SK-N-MC (cell line): Measurements from ENCODE around the gene DNAH12.

Source experiments
- EZH2 ChIP-seq: fragments of 200-600 bp; sonication (generic); IDR thresholded peaks from one replicate; pipeline ENCODE4 v1.6.1; 2017; ENCODE audit warnings: antibody characterized with exemption
- FOXP2 ChIP-seq: optimal IDR thresholded peaks from 2 replicates; pipeline ENCODE3; 2011; ENCODE audit warnings: mild to moderate bottlenecking, moderate library complexity; ENCODE audit not compliant: insufficient read depth; ENCODE audit errors: extremely low read length, control extremely low read depth
- POLR2AphosphoS5 ChIP-seq: IDR thresholded peaks from 2 replicates; pipeline ENCODE4 v1.6.1; 2012; ENCODE audit warnings: mild to moderate bottlenecking, low read depth, low read length, borderline replicate concordance

DNA sequence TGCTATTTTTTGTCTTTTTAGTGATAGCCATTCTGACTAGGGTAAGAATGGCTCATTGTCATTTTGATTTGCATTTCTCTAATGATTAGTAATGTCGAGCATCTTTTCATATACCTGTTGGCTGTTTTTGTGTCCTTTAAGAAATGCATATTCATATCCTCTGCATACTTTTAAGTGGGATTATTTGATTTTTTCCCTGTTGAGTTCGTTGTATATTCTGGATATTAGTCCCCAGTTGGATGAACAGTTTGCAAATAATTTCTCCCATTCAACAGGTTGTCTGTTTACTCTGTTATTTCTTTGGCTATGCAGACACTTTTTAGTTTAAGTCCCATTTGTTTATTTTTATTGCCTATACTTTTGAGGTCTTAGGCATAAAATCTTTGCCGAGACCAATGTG lies 282.2 kb downstream of the DNAH12 start:
- no peak for TF ChIP-seq POLR2AphosphoS5
- TF ChIP-seq EZH2 = no peak
- TF ChIP-seq FOXP2 = no peak
